CD14-positive monocyte (primary cell): ENCODE data around the gene STXBP5. TPM values are rescaled to one million over a fixed set of nuclear protein-coding genes. Genes with fewer than 3 reads are reported as not detected.

Source experiments
- DNase-seq, 3 donors: peaks; one replicate each; pipeline ENCODE4 v3.0.0-alpha.2; 2011 to 2022
- H2AFZ ChIP-seq: 2 replicates; pipeline ENCODE4 v1.6.0; 2012; ENCODE audit warnings: mild to moderate bottlenecking, low read depth, low read length, inconsistent platforms; ENCODE audit not compliant: insufficient read depth, poor library complexity, severe bottlenecking
- H3K27ac ChIP-seq, 2 donors: 1 replicate in 1 of 2; 2 replicates in 1 of 2; pipeline ENCODE4 v1.5.1; 2012 to 2013; ENCODE audit warnings: low read length in 2 of 2, control low read depth in 1 of 2, inconsistent platforms in 1 of 2, low read depth in 1 of 2, mild to moderate bottlenecking in 1 of 2
- H3K27me3 ChIP-seq, 2 donors: one replicate each; pipeline versions ENCODE4 v1.6.0 to v1.6.1; 2011 to 2013; ENCODE audit warnings: low read length in 2 of 2; ENCODE audit not compliant: control insufficient read depth in 2 of 2, insufficient read depth in 2 of 2
- H3K36me3 ChIP-seq, 2 donors: replicated peaks in 1 of 2; 1 replicate in 1 of 2; 2 replicates in 1 of 2; pipeline versions ENCODE4 v1.5.1 to v1.6.1; 2012 to 2013; ENCODE audit warnings: low read length in 2 of 2, control low read depth in 1 of 2, inconsistent platforms in 1 of 2, mild to moderate bottlenecking in 1 of 2; ENCODE audit not compliant: insufficient read depth in 2 of 2, control insufficient read depth in 1 of 2
- H3K4me1 ChIP-seq, 2 donors: 1 replicate in 1 of 2; 2 replicates in 1 of 2; pipeline versions ENCODE4 v1.5.1 to v1.6.1; 2012 to 2013; ENCODE audit warnings: low read length in 2 of 2, control low read depth in 1 of 2, inconsistent platforms in 1 of 2, mild to moderate bottlenecking in 1 of 2, moderate library complexity in 1 of 2; ENCODE audit not compliant: insufficient read depth in 2 of 2, control insufficient read depth in 1 of 2
- H3K4me2 ChIP-seq: replicated peaks from 2 replicates; pipeline ENCODE3; 2012; ENCODE audit warnings: low read length, moderate library complexity, mild to moderate bottlenecking; ENCODE audit not compliant: poor library complexity, severe bottlenecking; ENCODE audit errors: extremely low read depth
- H3K4me3 ChIP-seq, 3 experiments: fragments of 200-600 bp in 1 of 3; sonication (generic) in 1 of 3; replicated peaks in 1 of 3; 1 replicate in 2 of 3; 2 replicates in 1 of 3; pipeline ENCODE4 v1.5.1; 2011 to 2013; ENCODE audit warnings: low read length in 3 of 3, mild to moderate bottlenecking in 3 of 3, control low read depth in 2 of 3, low read depth in 2 of 3, inconsistent platforms in 1 of 3, moderate library complexity in 1 of 3
- H3K79me2 ChIP-seq: 2 replicates; pipeline ENCODE4 v1.6.0; 2012; ENCODE audit warnings: mild to moderate bottlenecking, control low read depth, inconsistent platforms, low read length, moderate library complexity; ENCODE audit not compliant: insufficient read depth
- H3K9ac ChIP-seq: 2 replicates; pipeline ENCODE4 v1.6.0; 2017; ENCODE audit warnings: low read length, mild to moderate bottlenecking; ENCODE audit not compliant: insufficient read depth, poor library complexity, severe bottlenecking
- H3K9me3 ChIP-seq, 2 donors: replicated peaks in 1 of 2; 1 replicate in 1 of 2; 2 replicates in 1 of 2; pipeline versions ENCODE4 v1.5.1 to v1.6.1; 2012 to 2013; ENCODE audit warnings: low read length in 2 of 2, control low read depth in 1 of 2; ENCODE audit not compliant: control insufficient read depth in 1 of 2, insufficient read depth in 1 of 2
- H4K20me1 ChIP-seq: 2 replicates; pipeline ENCODE4 v1.6.0; 2012; ENCODE audit warnings: mild to moderate bottlenecking, low read length, control low read depth, moderate library complexity; ENCODE audit not compliant: insufficient read depth
- H3K27ac Mint-ChIP-seq, 7 donors: one replicate each; pipeline ENCODE4 v1.8.0; 2020; ENCODE audit warnings: mild to moderate bottlenecking in 7 of 7, mixed read lengths in 7 of 7, moderate library complexity in 6 of 7, inconsistent platforms in 2 of 7
- H3K27me3 Mint-ChIP-seq, 3 donors: one replicate each; pipeline ENCODE4 v1.8.0; 2021 to 2022; ENCODE audit warnings: low read depth in 3 of 3, mild to moderate bottlenecking in 3 of 3, mixed read lengths in 3 of 3, moderate library complexity in 3 of 3, inconsistent platforms in 1 of 3
- H3K36me3 Mint-ChIP-seq, 2 donors: one replicate each; pipeline ENCODE4 v1.8.0; 2020; ENCODE audit warnings: mixed read lengths in 2 of 2, inconsistent platforms in 1 of 2, mild to moderate bottlenecking in 1 of 2
- H3K4me1 Mint-ChIP-seq: one replicate; pipeline ENCODE4 v1.8.0; 2020; ENCODE audit warnings: mild to moderate bottlenecking, mixed read lengths
- H3K4me3 Mint-ChIP-seq, 2 donors: one replicate each; pipeline ENCODE4 v1.8.0; 2020; ENCODE audit warnings: mild to moderate bottlenecking in 2 of 2, mixed read lengths in 2 of 2, moderate library complexity in 1 of 2
- H3K9me3 Mint-ChIP-seq, 7 donors: one replicate each; pipeline ENCODE4 v1.8.0; 2020 to 2022; ENCODE audit warnings: mixed read lengths in 7 of 7, mild to moderate bottlenecking in 6 of 7, moderate library complexity in 6 of 7, inconsistent platforms in 2 of 7
- WGBS: methylation state at CpG from one replicate; pipeline ENCODE4 v1.1.5; 2013; ENCODE audit warnings: missing lambda C conversion rate; ENCODE audit not compliant: insufficient coverage; 5-methylcytosine and 5-hydroxymethylcytosine counted together
- intact Hi-C, 2 donors: fragments of 100-400 bp; cut with micrococcal nuclease; formaldehyde crosslinking; loops; one replicate each; pipeline versions ENCODE4 v1.15.0 to v1.15.1; 2023
- polyA plus RNA-seq, 3 donors: library from polyadenylated mRNA; depleted of rRNA in 1 of 3; unstranded in 2 of 3; stranded (reverse) in 1 of 3; fragments of 300-500 nt in 2 of 3; fragments of >200 nt in 1 of 3; fragmentation: Illumina TruSeq in 2 of 3; gene quantifications; 1 replicate in 2 of 3; 2 replicates in 1 of 3; pipeline ENCODE4 v1.2.3, GENCODE V29; 2012 to 2021
- TF ChIP-seq, protein P1 (sequence below): fragments of 200-600 bp; IDR thresholded peaks from one replicate; pipeline ENCODE4 v1.8.0; 2022; ENCODE audit warnings: antibody characterized with exemption, mild to moderate bottlenecking

STXBP5 gene
- polyA plus RNA-seq, 3 donors: 1.5 to 8.8 (median 2.0) TPM

DNA sequence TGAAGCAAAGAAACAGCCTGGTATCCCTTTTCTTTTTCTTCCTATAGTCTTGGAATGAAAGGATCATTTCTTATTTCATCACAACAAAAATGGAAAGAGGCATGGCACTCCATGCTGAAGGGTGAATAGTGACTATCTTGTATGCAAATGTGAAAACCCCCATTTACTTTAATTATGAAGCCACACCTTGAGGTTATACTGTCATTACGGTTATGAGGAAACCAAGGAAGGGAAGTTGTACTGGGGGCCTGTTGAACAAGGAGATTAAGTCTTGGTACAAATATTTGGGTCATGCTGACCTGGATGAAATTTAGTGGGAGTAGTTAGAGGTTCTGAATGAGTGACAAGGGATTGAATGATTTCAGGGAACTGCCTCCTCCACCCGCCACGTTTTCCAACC, 8.7 kb upstream of the STXBP5 start:
- H3K79me2 ChIP-seq: no peaks in the 10 kb centered on the region
- DNase-seq: peak; percentile 3 to 55 (median 25)
- no peaks in the 10 kb centered on the region for H3K36me3 ChIP-seq
- no peak overlapping the region for H2AFZ ChIP-seq
- peaks cover 31% of the 10 kb centered on the region for H3K4me1 Mint-ChIP-seq
- H3K9me3 Mint-ChIP-seq: no peaks in the 10 kb centered on the region
- no peak overlapping the region for H3K9ac ChIP-seq
- H3K36me3 Mint-ChIP-seq: peaks cover 0 to 7% of the 10 kb centered on the region in 2 donors
- no peaks in the 10 kb centered on the region for H3K27me3 ChIP-seq
- no peak overlapping the region for H3K4me3 ChIP-seq
- TF ChIP-seq, protein P1, sequence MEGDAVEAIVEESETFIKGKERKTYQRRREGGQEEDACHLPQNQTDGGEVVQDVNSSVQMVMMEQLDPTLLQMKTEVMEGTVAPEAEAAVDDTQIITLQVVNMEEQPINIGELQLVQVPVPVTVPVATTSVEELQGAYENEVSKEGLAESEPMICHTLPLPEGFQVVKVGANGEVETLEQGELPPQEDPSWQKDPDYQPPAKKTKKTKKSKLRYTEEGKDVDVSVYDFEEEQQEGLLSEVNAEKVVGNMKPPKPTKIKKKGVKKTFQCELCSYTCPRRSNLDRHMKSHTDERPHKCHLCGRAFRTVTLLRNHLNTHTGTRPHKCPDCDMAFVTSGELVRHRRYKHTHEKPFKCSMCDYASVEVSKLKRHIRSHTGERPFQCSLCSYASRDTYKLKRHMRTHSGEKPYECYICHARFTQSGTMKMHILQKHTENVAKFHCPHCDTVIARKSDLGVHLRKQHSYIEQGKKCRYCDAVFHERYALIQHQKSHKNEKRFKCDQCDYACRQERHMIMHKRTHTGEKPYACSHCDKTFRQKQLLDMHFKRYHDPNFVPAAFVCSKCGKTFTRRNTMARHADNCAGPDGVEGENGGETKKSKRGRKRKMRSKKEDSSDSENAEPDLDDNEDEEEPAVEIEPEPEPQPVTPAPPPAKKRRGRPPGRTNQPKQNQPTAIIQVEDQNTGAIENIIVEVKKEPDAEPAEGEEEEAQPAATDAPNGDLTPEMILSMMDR: no peak
- H3K4me2 ChIP-seq: no peak overlapping the region
- H3K27me3 Mint-ChIP-seq: peaks cover 0 to 2% (median 0%) of the 10 kb centered on the region in 3 donors
- peak overlapping the region in 1 of 2 donors; percentile 28 for H3K27ac ChIP-seq
- H4K20me1 ChIP-seq: no peaks in the 10 kb centered on the region
- intact Hi-C loops: no loop called here
- no peak overlapping the region for H3K4me3 Mint-ChIP-seq
- H3K9me3 ChIP-seq: no peaks in the 10 kb centered on the region
- peaks cover 20 to 21% of the 10 kb centered on the region in 2 donors for H3K4me1 ChIP-seq
- WGBS: 0% methylated on average over 1 of the region's 3 CpGs
- H3K27ac Mint-ChIP-seq: peak overlapping the region in 5 of 7 donors; percentile 72 to 81 (median 76)

DNA sequence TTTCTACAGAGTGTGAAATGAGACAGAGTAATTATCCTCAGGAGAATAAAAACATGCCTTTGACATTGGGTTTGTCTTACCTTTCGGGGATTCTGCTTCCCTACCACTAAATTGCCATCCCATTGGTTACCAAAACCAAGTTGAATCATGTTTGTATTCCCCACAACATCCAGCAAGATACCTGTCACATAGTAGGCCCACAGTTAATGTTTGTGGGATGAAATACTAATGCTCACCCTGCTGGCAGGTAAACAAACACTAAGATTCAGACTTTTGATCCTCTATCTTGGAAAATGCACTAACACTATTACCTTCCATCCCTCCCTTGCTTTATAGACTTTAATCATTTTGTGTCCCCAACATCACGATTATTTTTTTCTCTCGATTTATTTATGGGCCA, 8.2 kb upstream of the STXBP5 start:
- no peak for DNase-seq
- Mint-ChIP-seq H3K27ac (peak overlapping the region in 2 of 7 donors; percentile 72 to 74), H3K36me3 (peaks cover 0 to 7% of the 10 kb centered on the region in 2 donors), H3K4me1 (peaks cover 31% of the 10 kb centered on the region), H3K4me3 (no peak overlapping the region), H3K27me3 (peaks cover 0 to 2% (median 0%) of the 10 kb centered on the region in 3 donors), H3K9me3 (no peaks in the 10 kb centered on the region)
- WGBS: no CpG with 5 or more reads among the region's 3 CpGs
- Histone ChIP-seq H3K9ac (no peak overlapping the region), H3K27ac (no peak overlapping the region), H4K20me1 (no peaks in the 10 kb centered on the region), H3K27me3 (no peaks in the 10 kb centered on the region), H3K9me3 (no peaks in the 10 kb centered on the region), H3K79me2 (no peaks in the 10 kb centered on the region), H3K4me1 (peaks cover 20 to 21% of the 10 kb centered on the region in 2 donors), H3K4me3 (no peak overlapping the region), H3K36me3 (no peaks in the 10 kb centered on the region), H3K4me2 (no peak overlapping the region), H2AFZ (no peak overlapping the region)
- TF ChIP-seq, protein P1: no peak
- intact Hi-C loops: no loop called here
